ENCODE data around the gene AFF3. TPM values are rescaled to one million over a fixed set of nuclear protein-coding genes. Genes with fewer than 3 reads are reported as not detected.

AFF3 gene
- total RNA-seq, 1 experiment from 2014 or later = 0.22 TPM

GRCh38 chr2:99621106-99621505 lies 521.3 kb downstream of the AFF3 start:
- H3K27ac Mint-ChIP-seq = no peak overlapping the region
- H3K79me2 ChIP-seq (ENCODE audit: insufficient read depth, low read length) = no peaks in the 10 kb centered on the region
- H4K5ac ChIP-seq (ENCODE audit: insufficient read length, low read depth, low read length) = no peak overlapping the region
- no peak overlapping the region for H2BK20ac ChIP-seq (ENCODE audit: low read depth, low read length, poor library complexity, severe bottlenecking)
- H3K27me3 Mint-ChIP-seq (ENCODE audit: low read depth) = peaks cover 5% of the 10 kb centered on the region; the same call in 1 of the 2 replicates
- no peak overlapping the region for H3K23ac ChIP-seq (ENCODE audit: insufficient read length, low read depth, low read length)
- no peak overlapping the region for H4K8ac ChIP-seq (replicated peaks; ENCODE audit: insufficient read length, low read depth, low read length)
- no peak overlapping the region for H2AK5ac ChIP-seq (ENCODE audit: insufficient read length, low read length)
- no CpG with 5 or more reads among the region's 4 CpGs for WGBS (ENCODE audit: extremely low coverage, insufficient read length, low lambda C conversion rate)
- no peak overlapping the region for H4K91ac ChIP-seq (ENCODE audit: insufficient read length, low read depth, low read length)
- no peak overlapping the region for H2BK5ac ChIP-seq (ENCODE audit: insufficient read length, low read length)
- no peaks in the 10 kb centered on the region for H3K79me1 ChIP-seq (ENCODE audit: insufficient read depth, low read depth, low read length, poor library complexity, severe bottlenecking)
- H3K18ac ChIP-seq (ENCODE audit: insufficient read length, low read depth, low read length) = no peak overlapping the region
- no peaks in the 10 kb centered on the region for H3K9me3 ChIP-seq (ENCODE audit: control insufficient read depth, low read depth, low read length)
- no peak overlapping the region for H2BK12ac ChIP-seq (ENCODE audit: insufficient read length, low read depth, low read length)
- no peaks in the 10 kb centered on the region for H3K27me3 ChIP-seq (ENCODE audit: insufficient read depth, low read length)
- no peaks in the 10 kb centered on the region for H3K4me1 Mint-ChIP-seq
- H3K4ac ChIP-seq (ENCODE audit: low read depth, low read length) = no peak overlapping the region
- H3K23me2 ChIP-seq (ENCODE audit: insufficient read length, low read depth, low read length, poor library complexity, severe bottlenecking) = no peaks in the 10 kb centered on the region
- H3K36me3 Mint-ChIP-seq (ENCODE audit: insufficient read depth in 1 of 3, low read depth in 3 of 3) = no peaks in the 10 kb centered on the region; a peak in 1 of 7 replicates
- no peak overlapping the region for H2BK120ac ChIP-seq (ENCODE audit: low read depth, low read length, poor library complexity, severe bottlenecking)
- H3K9ac ChIP-seq (ENCODE audit: extremely low read depth, insufficient read length, low read length) = no peak overlapping the region
- H2AFZ ChIP-seq (ENCODE audit: low read length) = no peak overlapping the region
- no peak overlapping the region for H3K27ac ChIP-seq (ENCODE audit: insufficient read length, low read depth, low read length)
- no peak for DNase-seq
- H3K4me3 Mint-ChIP-seq = no peak overlapping the region
- no peak overlapping the region for H2BK15ac ChIP-seq (ENCODE audit: low read depth, low read length)
- no peaks in the 10 kb centered on the region for H3K4me1 ChIP-seq (ENCODE audit: insufficient read depth, low read length)
- no peak overlapping the region for H3T11ph ChIP-seq (ENCODE audit: low read length)
- H3K56ac ChIP-seq (ENCODE audit: insufficient read length, low read depth, low read length) = no peak overlapping the region
- H3K14ac ChIP-seq (ENCODE audit: insufficient read depth, low read length) = no peak overlapping the region
- 0 out of 5 replicates have a peak, but pooled peaks cover 0 to 2% of the 10 kb centered on the region in 2 experiments for H3K9me3 Mint-ChIP-seq
- H3K4me2 ChIP-seq (ENCODE audit: insufficient read depth, insufficient read length, low read length) = no peak overlapping the region
- TF ChIP-seq CTCF (conservative IDR thresholded peaks at IDR 0.05) = no peak
- H4K20me1 ChIP-seq (ENCODE audit: control insufficient read depth, insufficient read depth, insufficient read length) = no peaks in the 10 kb centered on the region
